Nucleus accumbens (tissue), 56 donors: Measurements from ENCODE around the gene HTR6.

Source experiments
- DNase-seq, 56 donors: peaks; one replicate each; lab custom pipeline; 2025; lab: John Stamatoyannopoulos, UW

HTR6 gene

GRCh38 chr1:19710825-19711611, 46.3 kb downstream of the HTR6 start:
- peak in 5 of 56 donors; percentile 24 to 44 (median 31) for DNase-seq

GRCh38 chr1:19712928-19713327, 48.3 kb downstream of the HTR6 start:
- DNase-seq = no peak

- DNase-seq = peak in 49 of 56 donors; percentile 1 to 83 (median 49)
These were observed 50.9 kb downstream of the HTR6 start for GRCh38 chr1:19715334-19716203.

- DNase-seq = no peak
These were observed 52.8 kb downstream of the HTR6 start for GRCh38 chr1:19717467-19717866.

GRCh38 chr1:19720174-19720573, 55.5 kb downstream of the HTR6 start:
- DNase-seq = no peak

GRCh38 chr1:19720973-19721372, 56.3 kb downstream of the HTR6 start:
- no peak for DNase-seq

- DNase-seq = no peak
These were observed 59.2 kb downstream of the HTR6 start for GRCh38 chr1:19723874-19724273.

- DNase-seq = no peak
These were observed 60.9 kb downstream of the HTR6 start for GRCh38 chr1:19725606-19726005.

- peak in 11 of 56 donors; percentile 4 to 40 (median 17) for DNase-seq
These were observed 63.9 kb downstream of the HTR6 start for GRCh38 chr1:19728413-19729145.

- DNase-seq = no peak
These were observed 65.6 kb downstream of the HTR6 start for GRCh38 chr1:19730232-19730631.
